Smooth muscle cell of bladder (primary cell): Measurements from ENCODE around the gene RO60. TPM values are rescaled to one million over a fixed set of nuclear protein-coding genes. Genes with fewer than 3 reads are reported as not detected.

Experiments
- total RNA-seq: library from RNA; depleted of rRNA; stranded (reverse); fragments of >200 nt; gene quantifications from 2 replicates; pipeline ENCODE4 v1.2.3, GENCODE V29; 2014

RO60 gene
- total RNA-seq, result 94.6 and 104 TPM in 2 replicates

GRCh38 chr1:193059282-193060114, at the start of gene RO60, which contains the start of gene UCHL5:
Gene RO60, plus strand, starts transcription at chr1:193059612. Its CDS starts 9,443 bp downstream, at chr1:193069055.
Gene UCHL5, minus strand, starts transcription at chr1:193059360. Its CDS starts 100 bp downstream, at chr1:193059260.

GRCh38 chr1:193104907-193105820, 45.8 kb downstream of the RO60 start, which contains the start of gene GLRX2:
Gene GLRX2, minus strand, starts transcription at chr1:193105414. Its CDS starts 32 bp downstream, at chr1:193105382.

Other genes with a start within 250 kb of the RO60 start
- gene UCHL5, start 252 bp upstream of the RO60 start, total RNA-seq, result 20.9 and 23.1 TPM in 2 replicates
- 8.1 and 15.2 TPM in 2 replicates for gene GLRX2, start 45.8 kb downstream of the RO60 start, total RNA-seq
- gene CDC73, start 62.4 kb downstream of the RO60 start, total RNA-seq, result 12.8 and 19.3 TPM in 2 replicates
- 0.18 and 0.57 TPM in 2 replicates for gene B3GALT2, start 127.0 kb downstream of the RO60 start, total RNA-seq